ENCODE measurements around the gene TCF7L2.

Gene TCF7L2

DNA sequence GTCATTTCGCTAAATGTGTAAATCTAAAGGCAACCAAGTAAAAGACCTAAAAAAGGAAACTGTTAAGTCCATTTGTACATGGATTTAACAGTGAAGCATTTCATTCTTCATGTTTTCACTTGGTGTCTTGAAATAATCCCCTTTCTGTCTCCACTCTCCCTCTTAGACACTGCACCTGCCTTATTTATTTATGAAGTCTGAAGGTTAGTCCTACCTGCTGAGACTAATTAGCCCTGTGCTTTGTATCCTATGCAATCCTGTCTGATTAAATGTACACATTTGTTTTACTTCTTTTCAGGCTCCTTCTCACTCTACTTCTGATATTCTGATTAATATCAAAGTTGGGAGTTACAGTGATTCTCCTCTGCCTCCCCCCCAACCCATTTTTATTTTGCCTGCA, 1.9 kb upstream of the TCF7L2 start:
- no peak for DNase-seq (ENCODE audit: low spot score)

DNA sequence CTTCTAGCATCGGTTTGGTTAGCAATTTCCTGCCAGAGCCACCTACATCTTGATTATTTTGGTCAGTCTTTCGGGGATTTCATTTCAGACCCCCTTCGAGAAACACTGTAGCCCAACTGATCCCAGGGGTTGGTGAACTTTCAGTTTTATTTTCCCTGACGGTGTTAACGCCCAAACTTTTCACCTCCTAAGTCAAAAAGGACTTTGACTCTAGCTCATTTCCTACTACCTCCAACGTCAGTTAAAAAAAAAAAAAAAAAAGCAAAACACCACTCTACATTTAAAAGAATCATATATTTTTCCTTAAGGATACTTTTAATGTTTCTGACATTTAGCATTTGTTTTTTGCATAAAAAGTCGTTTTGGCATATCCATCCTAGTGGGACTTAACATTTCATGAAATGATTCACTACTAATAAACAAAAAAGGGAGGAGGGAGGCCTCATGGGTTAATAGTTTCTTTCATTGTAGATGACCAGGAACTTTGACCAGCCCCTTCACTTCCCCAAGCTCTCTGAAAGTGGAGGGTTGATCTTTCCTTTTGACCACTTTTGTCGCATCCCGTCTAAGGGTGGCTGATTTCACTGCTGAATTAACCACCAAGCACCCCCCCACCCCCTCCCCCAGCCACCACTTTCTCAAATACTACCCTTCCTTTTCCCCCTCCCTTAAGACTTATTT, 764 bp upstream of the TCF7L2 start:
- peak; percentile 55 for DNase-seq (ENCODE audit: low spot score)

DNA sequence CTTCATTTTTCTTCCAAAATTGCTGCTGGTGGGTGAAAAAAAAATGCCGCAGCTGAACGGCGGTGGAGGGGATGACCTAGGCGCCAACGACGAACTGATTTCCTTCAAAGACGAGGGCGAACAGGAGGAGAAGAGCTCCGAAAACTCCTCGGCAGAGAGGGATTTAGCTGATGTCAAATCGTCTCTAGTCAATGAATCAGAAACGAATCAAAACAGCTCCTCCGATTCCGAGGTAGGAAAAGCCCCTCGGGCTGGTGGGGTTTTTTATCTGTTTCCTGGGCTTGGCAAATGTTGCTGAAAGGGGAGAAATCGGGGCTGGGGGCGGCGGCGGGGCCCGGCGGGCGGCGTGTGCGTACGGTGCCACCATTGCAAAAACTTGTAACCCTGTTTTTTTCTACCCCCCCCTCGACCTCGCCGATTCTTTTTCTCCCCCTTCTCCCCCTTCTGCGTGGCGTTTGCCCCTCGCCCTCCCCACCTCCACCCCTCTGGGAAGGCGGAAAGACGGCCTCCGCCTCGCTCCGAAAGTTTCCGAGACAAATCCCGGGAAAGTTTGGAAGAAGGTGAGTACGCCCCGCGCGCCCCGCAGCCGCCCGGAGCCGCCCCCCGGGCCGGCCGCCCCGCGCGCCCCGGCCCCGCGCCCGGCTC, 789 bp downstream of the TCF7L2 start:
- peak; percentile 67 for DNase-seq (ENCODE audit: low spot score)

DNA sequence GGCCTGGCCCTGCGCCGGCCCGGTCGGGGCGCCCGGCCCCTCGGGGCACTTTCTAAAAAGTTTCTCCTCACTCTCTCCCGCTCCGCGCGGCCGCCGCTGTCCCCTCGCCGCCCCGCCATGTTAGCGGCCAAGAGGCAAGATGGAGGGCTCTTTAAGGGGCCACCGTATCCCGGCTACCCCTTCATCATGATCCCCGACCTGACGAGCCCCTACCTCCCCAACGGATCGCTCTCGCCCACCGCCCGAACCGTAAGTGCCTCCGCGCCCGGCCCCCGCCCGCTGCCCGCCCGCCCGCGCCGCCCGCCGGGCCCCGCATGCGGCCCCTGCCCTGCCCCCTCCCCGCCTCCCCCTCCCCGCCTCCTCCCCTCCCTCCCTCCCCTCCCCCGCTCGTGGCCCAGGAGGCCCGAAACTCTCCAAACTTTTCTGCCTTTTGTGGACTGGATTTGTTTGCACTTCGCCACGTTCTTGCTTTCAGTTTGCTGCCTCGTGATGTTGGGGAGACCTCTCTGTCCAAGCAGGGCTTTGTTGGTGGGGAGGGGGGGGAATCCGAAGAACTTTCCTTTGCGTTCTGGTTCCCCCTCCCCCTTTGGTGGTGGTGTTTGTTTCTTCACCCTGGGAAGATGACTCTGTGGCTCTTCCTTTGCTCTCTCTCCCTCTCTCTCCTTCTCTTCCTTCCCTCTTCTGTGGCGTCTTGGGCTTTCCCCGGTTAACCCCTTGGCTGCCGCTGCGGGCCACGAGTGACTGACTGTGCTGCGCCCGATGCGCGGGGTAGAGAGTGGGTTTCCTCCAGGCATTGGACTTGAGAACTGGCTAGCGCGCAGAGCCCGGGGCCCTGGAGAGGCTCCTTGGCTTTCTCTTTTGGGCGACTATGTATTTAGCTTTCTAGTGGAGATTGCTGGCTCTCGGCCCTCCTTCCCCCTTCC, 1.6 kb downstream of the TCF7L2 start:
- peak; percentile 83 for DNase-seq (ENCODE audit: low spot score)

DNA sequence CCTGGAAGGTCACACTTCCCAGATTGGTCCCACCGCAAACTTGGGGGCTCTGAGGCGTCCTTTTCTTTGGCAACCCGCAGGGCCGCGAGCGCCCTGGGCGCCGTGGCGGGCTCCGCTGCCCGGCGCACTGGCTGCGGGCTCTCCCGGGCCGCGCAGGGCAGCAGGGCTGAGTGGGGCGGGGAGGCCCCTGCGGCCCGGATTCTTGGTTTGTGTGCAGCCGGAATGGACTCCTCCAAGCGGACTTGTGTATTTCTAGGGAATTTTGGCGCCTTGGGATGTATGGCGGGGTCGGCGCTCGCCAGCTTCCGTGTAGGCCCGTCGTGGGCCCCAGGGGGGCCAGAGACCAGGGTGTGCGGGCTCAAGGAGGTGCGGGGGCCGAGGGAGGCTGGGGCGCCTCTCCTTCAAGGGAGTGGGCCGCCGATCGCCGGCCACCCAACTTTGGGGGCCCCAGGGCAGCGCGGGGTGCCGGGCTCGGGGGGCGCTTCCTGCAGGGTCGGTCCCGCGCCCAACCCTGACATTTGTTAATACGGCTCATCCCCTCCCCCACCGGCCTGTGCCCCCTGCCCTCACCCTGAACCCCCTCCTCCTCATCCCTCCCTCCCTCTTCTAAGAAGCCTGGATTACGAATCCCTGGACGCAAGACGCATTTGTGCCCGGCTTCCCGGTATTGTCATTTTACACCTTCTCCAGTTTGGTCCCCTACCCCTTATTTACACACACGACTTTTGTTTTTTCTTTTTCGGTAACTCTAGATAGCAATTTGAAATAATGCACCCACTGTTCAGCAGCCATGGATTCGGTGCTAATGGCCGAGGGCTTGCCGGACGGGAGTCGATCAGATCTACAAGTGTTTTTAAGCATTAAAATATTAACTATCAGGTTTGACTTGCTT, 2.5 kb downstream of the TCF7L2 start:
- DNase-seq (ENCODE audit: low spot score), result peak; percentile 49

DNA sequence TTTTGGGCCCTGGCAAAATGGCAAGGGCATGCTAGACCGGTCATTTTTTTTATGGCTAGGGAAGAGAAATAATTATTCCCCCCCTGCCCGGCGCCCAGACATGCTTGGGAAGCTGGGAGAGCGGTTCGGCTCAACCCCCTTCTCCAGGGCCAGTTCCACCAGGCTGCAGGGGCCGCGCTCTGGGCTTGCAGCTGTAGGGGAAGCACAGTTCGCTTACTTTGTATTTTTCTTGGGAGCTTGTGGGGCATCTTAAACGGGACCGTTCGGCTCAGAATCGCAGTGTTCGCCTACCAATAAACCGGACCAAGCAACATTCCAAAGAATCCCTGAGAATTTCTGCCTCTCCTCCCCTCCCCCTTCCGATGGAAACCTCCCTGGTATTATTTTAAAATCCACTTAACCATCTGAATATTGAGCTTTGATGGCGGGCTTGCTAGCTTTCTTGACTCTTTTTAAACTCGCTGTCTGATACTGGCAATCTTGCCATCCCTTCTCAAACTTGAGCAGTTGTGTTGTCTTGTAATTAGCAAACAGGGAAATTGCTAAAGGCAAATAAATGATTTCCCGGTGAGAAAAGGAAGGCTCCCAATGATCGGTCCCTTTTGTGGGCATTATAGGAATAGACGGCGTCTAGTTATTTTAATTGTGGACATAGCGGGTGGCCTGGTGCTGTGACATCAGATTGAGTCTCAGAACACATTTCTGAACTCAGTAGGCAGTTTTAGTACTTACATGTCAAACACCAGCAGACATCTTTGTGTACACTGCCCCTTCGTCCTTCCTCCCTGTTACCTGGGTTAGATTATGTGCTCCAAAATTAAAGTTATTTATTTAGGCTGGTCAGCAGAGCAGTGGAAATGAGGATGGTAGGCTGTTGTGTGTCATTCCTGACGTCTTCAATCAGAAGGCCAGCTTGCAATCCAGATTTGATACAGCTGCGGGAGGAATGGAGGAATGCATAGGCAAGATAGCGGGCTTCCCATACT, 3.4 kb downstream of the TCF7L2 start:
- DNase-seq (ENCODE audit: low spot score), result peak; percentile 49

DNA sequence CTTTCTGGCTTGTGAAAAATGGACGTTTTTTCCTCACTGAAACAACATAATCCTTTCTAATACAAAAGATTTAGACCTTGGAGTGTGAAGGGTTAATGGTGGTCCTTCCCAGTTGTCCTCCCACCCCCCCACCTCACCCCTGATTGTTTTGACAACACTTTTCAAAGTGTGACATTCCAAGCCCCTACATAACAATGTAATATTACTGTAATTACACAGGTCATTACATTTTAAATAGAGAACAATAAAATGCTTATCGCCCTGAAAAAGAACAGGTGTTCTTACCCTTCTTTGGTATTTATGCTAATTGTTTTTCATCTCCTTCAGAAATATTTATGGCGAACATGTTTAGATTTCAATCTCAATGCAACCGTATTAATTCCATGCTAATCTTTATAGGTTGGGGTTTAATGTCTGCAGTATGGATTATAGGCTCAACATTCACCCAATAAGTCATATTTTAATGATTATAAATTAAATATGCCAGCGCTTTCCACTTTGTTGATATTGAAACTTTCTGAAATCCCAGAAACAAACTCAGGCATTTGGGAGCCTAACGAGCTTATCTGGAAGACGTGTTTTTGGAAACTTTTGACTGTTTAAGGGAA, 5.0 kb downstream of the TCF7L2 start:
- no peak for DNase-seq (ENCODE audit: low spot score)

DNA sequence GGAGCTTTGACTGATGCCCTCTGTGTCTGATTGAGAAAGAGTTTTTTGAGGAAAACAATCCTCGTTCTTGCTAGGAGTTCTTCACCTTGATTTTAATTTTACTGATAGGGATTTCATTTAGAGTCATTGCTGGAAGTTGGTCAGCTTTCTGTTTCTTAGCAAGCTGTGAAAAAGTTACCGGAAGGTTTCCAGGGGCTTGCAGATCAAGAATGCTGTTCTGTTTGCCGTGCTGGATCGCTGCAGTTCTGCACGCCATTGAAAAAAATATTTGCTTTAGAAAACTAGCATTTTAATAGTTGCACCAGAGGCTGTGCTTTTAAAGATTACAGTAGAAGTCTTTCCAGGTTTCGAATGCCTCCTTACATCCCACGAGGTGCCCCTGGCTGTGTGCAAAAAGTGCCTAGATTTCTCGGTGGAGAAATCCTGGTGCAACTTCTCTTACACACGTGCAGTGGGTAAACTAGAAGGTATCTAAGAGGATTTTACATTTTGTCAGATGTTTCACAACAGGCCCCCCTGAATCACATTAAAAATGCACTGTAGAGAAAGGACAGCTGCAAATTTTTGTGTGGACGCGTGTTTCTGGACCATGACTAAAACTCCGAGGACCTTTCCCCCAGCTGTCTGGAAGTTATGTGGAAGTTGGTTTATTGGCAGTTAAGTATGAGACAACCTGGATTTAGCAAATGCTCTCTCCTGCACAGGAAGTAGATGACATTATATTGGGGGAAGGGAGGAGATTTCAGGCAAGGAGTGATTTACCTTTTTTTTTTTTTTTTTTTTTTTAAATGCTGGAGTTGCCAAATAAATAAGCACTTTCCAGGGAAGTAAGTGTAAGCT, 5.8 kb downstream of the TCF7L2 start:
- no peak for DNase-seq (ENCODE audit: low spot score)

DNA sequence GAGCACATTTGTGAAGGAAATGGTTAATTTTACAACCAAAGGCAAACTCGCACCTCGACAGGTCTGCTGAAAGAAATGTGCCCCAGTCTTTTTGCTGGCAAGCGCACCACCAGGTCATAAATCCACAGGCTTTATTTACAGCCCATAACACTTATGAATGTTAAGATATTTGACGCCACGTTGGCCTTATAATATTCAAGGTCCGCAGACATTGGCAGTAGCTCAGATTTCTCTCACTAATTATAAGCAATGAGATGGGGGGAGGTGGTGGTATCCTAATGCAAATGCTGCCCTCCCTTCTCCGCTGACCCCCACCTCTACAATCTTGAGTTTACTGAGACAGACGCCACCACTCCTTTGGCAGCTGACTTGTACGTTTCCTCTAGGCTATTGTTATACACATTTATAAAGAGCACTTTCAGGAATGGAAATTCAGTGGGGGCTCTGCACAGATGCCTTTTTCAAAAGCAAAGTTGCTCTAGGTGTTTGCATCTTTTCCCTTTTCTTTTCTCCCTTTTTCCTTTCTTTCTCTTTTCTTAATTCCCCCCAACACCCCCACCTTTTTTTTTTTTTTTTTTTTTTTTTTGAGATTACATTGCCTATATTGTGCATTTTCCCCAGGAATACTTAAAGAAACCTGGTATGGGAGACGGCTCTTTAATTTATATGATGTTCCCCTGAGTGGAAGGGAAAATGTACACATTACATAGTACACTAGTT, 6.7 kb downstream of the TCF7L2 start:
- DNase-seq (ENCODE audit: low spot score), result no peak

DNA sequence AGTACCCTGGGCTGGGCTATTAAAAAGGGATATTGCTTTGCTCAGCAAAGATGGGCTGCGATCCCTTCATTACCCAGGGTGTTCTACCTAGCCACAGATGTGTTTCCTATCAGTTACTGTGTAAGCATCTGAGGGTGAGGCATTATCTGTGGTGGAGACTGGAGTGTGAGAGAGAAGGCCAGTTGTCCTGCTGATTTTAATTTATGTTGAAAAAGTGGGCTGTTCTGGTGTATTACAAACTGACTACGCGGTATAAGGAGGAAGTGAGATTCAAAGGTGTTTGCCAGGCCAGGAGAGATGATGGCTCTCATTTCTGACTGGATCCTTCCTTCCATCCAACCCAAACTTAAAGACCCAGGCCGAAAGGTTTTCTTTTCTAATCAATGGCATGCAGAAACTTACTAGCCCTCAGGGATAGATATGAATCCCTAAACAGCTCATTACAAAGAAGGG, 7.6 kb downstream of the TCF7L2 start:
- DNase-seq (ENCODE audit: low spot score), result no peak

DNA sequence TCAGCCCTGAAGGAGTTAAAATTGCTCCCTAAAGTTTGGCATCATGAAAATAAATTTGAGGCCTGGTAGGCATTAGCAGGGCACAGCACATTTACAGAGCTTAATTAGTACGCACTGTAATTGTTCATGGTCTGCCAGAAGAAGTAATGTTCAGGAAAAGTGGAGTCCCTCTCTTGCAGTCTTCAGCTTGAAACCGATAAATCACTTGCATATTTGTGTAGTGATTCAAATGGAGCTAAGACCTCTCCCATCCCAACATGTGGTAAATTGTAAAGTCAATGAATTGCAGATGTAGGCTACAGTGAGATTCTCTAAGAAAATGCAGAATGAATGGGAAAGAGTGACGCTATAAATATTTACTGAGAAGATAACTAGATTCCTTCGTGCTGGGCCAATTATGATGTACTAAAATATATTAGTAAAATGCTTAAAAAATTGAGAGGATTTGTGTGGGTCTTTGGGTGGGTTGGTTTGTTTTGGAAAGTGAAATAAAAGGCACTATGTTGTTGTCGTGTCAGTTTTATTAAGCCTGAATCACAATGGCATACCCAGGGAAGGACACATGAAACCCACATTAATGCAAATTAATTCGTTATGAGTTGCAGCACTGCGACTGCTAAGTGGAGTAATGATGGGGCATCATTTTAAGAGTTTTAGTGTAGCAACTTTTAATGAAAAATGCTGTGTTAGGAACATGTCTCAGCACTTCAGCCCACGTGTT, 8.4 kb downstream of the TCF7L2 start:
- no peak for DNase-seq (ENCODE audit: low spot score)

DNA sequence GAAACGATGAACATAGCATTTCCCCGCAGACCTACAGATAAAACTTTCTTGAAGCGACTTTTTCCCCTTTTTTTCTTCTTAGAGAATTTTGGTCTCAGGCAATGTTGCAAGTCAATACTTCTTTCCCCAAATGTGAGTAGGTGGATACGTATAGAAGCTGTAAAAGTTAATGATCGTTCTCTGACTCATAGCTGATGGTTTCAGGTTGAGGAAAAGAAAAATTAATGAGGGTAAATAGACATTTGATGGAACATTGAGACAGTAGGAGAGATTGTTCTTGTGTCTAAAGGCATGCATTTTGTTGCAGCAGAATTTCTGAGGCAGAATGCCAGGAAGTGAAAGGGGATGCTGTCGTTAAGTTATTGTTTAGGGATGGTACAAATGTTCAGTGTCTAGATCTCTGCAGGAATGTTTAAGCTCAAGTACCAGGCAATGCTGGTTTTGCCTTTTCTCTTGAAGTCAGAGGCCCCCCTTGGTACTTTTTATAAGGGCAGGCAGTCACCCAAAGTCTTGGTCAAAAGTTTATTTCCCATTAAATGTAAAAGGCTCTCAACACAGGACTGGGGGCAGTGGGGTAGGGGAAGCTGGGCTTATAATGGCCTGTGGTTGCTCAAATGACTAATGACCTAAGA, 9.3 kb downstream of the TCF7L2 start:
- DNase-seq (ENCODE audit: low spot score), result no peak

DNA sequence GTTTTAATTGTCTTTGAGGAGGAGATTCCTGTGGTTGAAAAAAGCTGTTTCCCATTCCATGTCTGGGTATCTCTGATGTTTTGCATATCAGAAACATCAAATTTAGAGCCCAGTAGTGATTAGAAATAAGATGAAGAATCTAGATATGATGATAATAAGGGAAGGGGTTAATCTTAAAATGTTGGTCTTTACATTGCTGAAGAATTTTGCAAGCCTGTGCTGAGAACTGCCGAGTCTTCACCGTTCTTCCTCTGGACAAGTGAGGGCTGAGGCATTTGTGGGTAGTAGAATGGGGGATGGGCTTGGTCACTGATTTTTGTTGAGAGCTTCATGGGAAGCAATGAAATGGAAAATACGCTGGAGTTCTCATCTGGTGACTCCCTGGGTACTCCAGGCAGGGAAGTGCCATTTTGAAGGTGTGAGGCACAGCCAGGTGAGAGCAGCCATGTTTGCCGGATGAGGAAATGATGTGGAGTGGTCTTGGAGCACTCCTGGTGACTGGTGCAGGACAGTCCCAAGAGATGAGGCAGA, 10.2 kb downstream of the TCF7L2 start:
- no peak for DNase-seq (ENCODE audit: low spot score)

DNA sequence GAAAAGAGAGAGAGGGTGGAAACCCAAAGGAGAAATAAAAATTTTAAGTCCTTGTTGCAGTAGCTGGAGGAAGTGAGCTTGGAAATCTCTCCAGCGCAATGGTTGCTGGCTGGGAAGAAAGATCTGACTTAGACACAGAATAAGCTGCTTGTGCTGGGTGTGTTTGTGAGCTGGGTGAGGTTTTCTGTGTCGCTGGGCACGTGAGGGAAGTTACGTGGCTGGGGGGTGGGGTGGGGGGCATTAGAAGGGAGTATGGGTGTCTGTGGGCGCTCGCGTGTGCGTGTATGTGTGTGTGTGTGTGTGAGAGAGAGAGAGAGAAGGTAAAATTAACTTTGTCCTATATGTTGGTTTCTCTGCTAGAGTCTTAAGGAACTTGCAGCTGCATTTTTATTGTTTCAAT, 11.6 kb downstream of the TCF7L2 start:
- no peak for DNase-seq (ENCODE audit: low spot score)

DNA sequence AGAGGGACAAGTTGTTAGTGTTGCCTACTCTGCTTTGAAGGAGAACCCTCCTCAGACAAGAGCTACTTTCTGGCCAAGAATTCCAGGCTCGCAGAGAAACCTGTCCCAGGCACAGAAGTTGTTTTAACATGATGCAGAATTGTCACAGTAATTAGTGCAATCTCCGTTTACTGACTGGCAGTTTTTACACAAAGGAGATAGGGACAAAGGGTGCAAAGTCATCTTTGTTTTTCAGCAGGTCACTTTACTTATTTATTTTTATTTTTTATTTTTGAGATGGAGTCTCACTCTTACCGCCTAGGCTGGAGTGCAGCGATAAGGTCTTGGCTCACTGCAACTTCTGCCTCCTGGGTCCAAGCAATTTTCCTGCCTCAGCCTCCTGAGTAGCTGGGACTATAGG, 12.3 kb downstream of the TCF7L2 start:
- no peak for DNase-seq (ENCODE audit: low spot score)

DNA sequence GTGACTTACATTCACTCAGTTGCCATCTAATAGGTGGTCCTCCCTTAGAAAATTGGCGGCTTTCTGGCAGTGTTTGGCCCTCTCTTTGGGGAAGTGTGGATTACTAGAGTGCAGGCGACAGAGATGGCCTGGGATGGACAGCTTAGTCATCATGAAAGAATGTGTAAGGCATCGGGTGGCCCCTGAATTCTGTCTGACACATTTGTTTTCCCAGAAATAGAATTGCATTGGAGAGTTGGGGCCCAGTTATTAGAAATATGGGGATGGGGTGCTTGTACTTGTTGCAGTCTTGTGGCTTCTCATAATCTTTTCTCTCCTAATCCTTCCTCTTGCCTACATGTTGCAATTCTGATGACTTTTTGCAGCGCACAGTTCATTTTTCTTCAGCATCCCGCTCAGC, 13.8 kb downstream of the TCF7L2 start:
- DNase-seq (ENCODE audit: low spot score), result peak; percentile 58

DNA sequence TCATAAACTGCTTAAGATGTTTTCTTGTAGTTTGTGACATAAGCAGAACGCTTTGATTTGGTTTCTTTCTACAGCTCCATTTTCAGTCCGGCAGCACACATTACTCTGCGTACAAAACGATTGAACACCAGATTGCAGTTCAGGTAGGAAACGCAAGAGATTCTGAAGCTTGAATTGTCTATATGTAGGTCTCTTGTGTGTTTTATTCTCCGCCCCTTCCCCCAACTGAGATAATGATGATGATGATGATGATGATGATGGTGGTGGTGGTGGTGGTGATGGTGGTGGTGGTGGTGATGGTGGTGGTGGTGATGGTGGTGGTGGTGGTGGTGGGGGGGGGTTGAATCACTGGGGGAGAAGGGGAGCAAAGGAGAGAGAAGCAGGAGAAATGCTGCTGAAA, 14.4 kb downstream of the TCF7L2 start:
- DNase-seq (ENCODE audit: low spot score), result no peak

Measured in RKO (cell line).